ENCODE data around the gene HOXA11.

DNA sequence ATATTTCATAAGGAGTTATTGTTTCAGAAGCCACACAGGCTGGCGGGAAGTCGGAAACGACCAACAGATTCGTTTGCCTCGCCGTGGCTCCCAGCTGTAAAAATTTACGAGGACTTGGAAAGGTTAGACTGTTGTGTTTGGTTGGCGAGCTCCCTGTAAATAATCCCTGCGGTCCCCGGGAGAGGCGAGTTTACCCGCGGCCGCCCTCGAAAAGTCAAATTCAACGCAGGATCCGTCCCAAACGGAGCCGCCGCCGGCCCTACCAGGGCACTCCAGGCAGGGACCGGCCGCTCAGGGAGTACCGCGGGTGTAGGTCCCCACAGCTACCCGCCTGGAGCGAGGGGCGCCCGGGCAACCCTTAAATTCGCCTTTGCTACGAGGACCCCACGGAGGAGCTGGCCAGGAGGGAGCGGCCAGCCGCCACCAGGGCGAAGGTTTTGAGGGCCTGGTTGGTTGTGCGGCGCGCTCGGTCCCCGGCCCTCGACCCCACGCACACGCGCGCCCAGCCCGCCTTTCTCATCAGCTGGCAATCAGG, 19.0 kb downstream of the HOXA11 start:
- TF ChIP-seq, protein P1, sequence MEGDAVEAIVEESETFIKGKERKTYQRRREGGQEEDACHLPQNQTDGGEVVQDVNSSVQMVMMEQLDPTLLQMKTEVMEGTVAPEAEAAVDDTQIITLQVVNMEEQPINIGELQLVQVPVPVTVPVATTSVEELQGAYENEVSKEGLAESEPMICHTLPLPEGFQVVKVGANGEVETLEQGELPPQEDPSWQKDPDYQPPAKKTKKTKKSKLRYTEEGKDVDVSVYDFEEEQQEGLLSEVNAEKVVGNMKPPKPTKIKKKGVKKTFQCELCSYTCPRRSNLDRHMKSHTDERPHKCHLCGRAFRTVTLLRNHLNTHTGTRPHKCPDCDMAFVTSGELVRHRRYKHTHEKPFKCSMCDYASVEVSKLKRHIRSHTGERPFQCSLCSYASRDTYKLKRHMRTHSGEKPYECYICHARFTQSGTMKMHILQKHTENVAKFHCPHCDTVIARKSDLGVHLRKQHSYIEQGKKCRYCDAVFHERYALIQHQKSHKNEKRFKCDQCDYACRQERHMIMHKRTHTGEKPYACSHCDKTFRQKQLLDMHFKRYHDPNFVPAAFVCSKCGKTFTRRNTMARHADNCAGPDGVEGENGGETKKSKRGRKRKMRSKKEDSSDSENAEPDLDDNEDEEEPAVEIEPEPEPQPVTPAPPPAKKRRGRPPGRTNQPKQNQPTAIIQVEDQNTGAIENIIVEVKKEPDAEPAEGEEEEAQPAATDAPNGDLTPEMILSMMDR (IDR thresholded peaks at IDR 0.05; ENCODE audit: low read depth, low read length, poor library complexity, severe bottlenecking) = no peak
- no peak for TF ChIP-seq EZH2phosphoT487 (IDR thresholded peaks at IDR 0.05; ENCODE audit: borderline replicate concordance, low read length)

All from DOHH2 (cell line).